Epithelial cell of esophagus (primary cell): ENCODE data around the gene MASP2.
"Not testable (repeated sequence)": the region's sequence is repeated elsewhere in the genome, so short reads cannot be mapped to it uniquely, and the experiment has no call there.

Experiments used
- DNase-seq: peaks from one replicate; pipeline ENCODE4 v3.0.0; 2010; ENCODE audit warnings: low read depth
- H3K4me3 ChIP-seq: 2 replicates; pipeline ENCODE4 v1.5.1; 2011; ENCODE audit warnings: mild to moderate bottlenecking, low read length, control low read depth
- CTCF ChIP-seq: IDR thresholded peaks from 2 replicates; pipeline ENCODE4 v1.5.1; 2011; ENCODE audit warnings: low read depth, mild to moderate bottlenecking, low read length, control low read depth, inconsistent platforms; ENCODE audit not compliant: insufficient read depth; ENCODE audit errors: missing control alignments

Gene MASP2

GRCh38 chr1:11046625-11047365 lies at the start of gene MASP2:
Gene MASP2, minus strand, starts transcription at chr1:11047239. Its CDS starts 32 bp downstream, at chr1:11047207.
- DNase-seq = no peak
- no peak within 1 kb of the TSS for H3K4me3 ChIP-seq
- no peak for TF ChIP-seq CTCF

GRCh38 chr1:11083784-11084183 lies 36.7 kb upstream of the MASP2 start:
- H3K4me3 ChIP-seq = not testable (repeated sequence)

GRCh38 chr1:11080931-11081330 lies 33.9 kb upstream of the MASP2 start:
- no peak overlapping the region for H3K4me3 ChIP-seq
- no peak for DNase-seq
- no peak for TF ChIP-seq CTCF

More at GRCh38 chr1:11083784-11084183, 36.7 kb upstream of the MASP2 start:
- DNase-seq = not testable (repeated sequence)

GRCh38 chr1:11078631-11079030 lies 31.6 kb upstream of the MASP2 start:
- no peak overlapping the region for H3K4me3 ChIP-seq
- no peak for DNase-seq
- TF ChIP-seq CTCF = no peak

GRCh38 chr1:11073398-11073797 lies 26.4 kb upstream of the MASP2 start:
- not testable (repeated sequence) for H3K4me3 ChIP-seq, DNase-seq

GRCh38 chr1:11072216-11072917 lies 25.3 kb upstream of the MASP2 start:
- TF ChIP-seq CTCF = no peak
- no peak for DNase-seq
- H3K4me3 ChIP-seq = no peak overlapping the region

GRCh38 chr1:11071463-11072215 lies 24.6 kb upstream of the MASP2 start:
- no peak for DNase-seq
- TF ChIP-seq CTCF = no peak
- H3K4me3 ChIP-seq = no peak overlapping the region
